Nucleus accumbens (tissue), 56 donors: ENCODE results near the gene SIRT7.
"Not testable (repeated sequence)": the region's sequence is repeated elsewhere in the genome, so short reads cannot be mapped to it uniquely, and the experiment has no call there.

Experiments
- DNase-seq, 56 donors: peaks; one replicate each; lab custom pipeline; 2025; lab: John Stamatoyannopoulos, UW

The SIRT7 gene

GRCh38 chr17:81923302-81924260, 5.6 kb upstream of the SIRT7 start:
- peak in 27 of 56 donors; percentile 5 to 65 (median 31) for DNase-seq

GRCh38 chr17:81922566-81923301, 4.8 kb upstream of the SIRT7 start:
- DNase-seq = no peak

- DNase-seq = no peak
Observed at GRCh38 chr17:81921996-81922565, 4.1 kb upstream of the SIRT7 start.

GRCh38 chr17:81921537-81921862, 3.5 kb upstream of the SIRT7 start:
- no peak for DNase-seq

- peak in 3 of 56 donors; percentile 17 to 35 (median 24) for DNase-seq
Observed at GRCh38 chr17:81920612-81921536, 2.9 kb upstream of the SIRT7 start.

GRCh38 chr17:81918832-81919545, 1.0 kb upstream of the SIRT7 start:
- no peak for DNase-seq

- not testable (repeated sequence) for DNase-seq
Observed at GRCh38 chr17:81918333-81918669, 325 bp upstream of the SIRT7 start.

GRCh38 chr17:81916234-81917001, 1.6 kb downstream of the SIRT7 start:
- DNase-seq = no peak

GRCh38 chr17:81915331-81915730, 2.6 kb downstream of the SIRT7 start:
- DNase-seq = no peak

- no peak for DNase-seq
Observed at GRCh38 chr17:81914103-81914850, 3.7 kb downstream of the SIRT7 start.

GRCh38 chr17:81913394-81914102, 4.4 kb downstream of the SIRT7 start:
- DNase-seq = no peak

GRCh38 chr17:81912441-81913309, 5.3 kb downstream of the SIRT7 start:
- no peak for DNase-seq

GRCh38 chr17:81911969-81912368, 6.0 kb downstream of the SIRT7 start:
- DNase-seq = no peak

- peak in 55 of 56 donors; percentile 40 to 95 (median 85) for DNase-seq
Observed at GRCh38 chr17:81911277-81911961, 6.6 kb downstream of the SIRT7 start, which contains the start of gene PCYT2. Gene PCYT2 (minus strand): TSS chr17:81911399. CDS start chr17:81911355, 44 bp downstream.

GRCh38 chr17:81910840-81911276, 7.1 kb downstream of the SIRT7 start:
- peak in 5 of 56 donors; percentile 40 to 54 (median 51) for DNase-seq
